Sigmoid colon (tissue), 7 donors: ENCODE data around the gene ACTN1. TPM values are rescaled to one million over a fixed set of nuclear protein-coding genes. Genes with fewer than 3 reads are reported as not detected.

ENCODE experiments used
- DNase-seq: peaks from one replicate; pipeline ENCODE4 v3.0.0-alpha.2; 2019
- H3K27ac ChIP-seq, 4 donors: fragments of 200-600 bp; sonication (generic); one replicate each; pipeline ENCODE4 v1.5.1; 2016 to 2019; ENCODE audit warnings: mild to moderate bottlenecking in 1 of 4
- H3K27me3 ChIP-seq, 3 donors: fragments of 200-600 bp; sonication (generic); one replicate each; pipeline ENCODE4 v1.5.1; 2019; ENCODE audit warnings: mild to moderate bottlenecking in 1 of 3
- H3K36me3 ChIP-seq, 4 donors: fragments of 200-600 bp; sonication (generic); one replicate each; pipeline ENCODE4 v1.5.1; 2016 to 2019
- H3K4me1 ChIP-seq, 4 donors: fragments of 200-600 bp; sonication (generic); one replicate each; pipeline ENCODE4 v1.5.1; 2017 to 2019
- H3K4me3 ChIP-seq, 4 donors: fragments of 200-600 bp; sonication (generic); one replicate each; pipeline ENCODE4 v1.5.1; 2017 to 2019; ENCODE audit warnings: mild to moderate bottlenecking in 2 of 4, moderate library complexity in 1 of 4
- H3K9me3 ChIP-seq, 4 donors: fragments of 200-600 bp in 3 of 4; sonication (generic) in 3 of 4; one replicate each; pipeline versions ENCODE4 v1.5.1 to v1.6.1; 2013 to 2019
- CTCF ChIP-seq, 4 experiments: fragments of 450-650 bp in 3 of 4; fragments of 200-600 bp in 1 of 4; IDR thresholded peaks; one replicate each; pipeline ENCODE4 v1.5.1; 2016 to 2019; ENCODE audit warnings: antibody characterized with exemption in 4 of 4, mild to moderate bottlenecking in 3 of 4, moderate library complexity in 2 of 4
- EP300 ChIP-seq, 4 donors: sonication (generic); formaldehyde crosslinking; IDR thresholded peaks; one replicate each; pipeline ENCODE4 v1.6.1; 2017; ENCODE audit warnings: antibody characterized with exemption in 4 of 4
- POLR2A ChIP-seq, 2 donors: fragments of 450-650 bp; IDR thresholded peaks; one replicate each; pipeline ENCODE4 v1.6.1; 2016; ENCODE audit warnings: antibody characterized with exemption in 2 of 2, mild to moderate bottlenecking in 2 of 2, moderate library complexity in 2 of 2
- POLR2AphosphoS5 ChIP-seq, 4 donors: sonication (generic); formaldehyde crosslinking; IDR thresholded peaks; one replicate each; pipeline ENCODE4 v1.6.1; 2017; ENCODE audit warnings: antibody characterized with exemption in 4 of 4
- WGBS, 2 donors: extraction: QIAGEN DNeasy Blood & Tissue Kit; methylation state at CpG; one replicate each; pipeline ENCODE4 v1.1.7; 2013; 5-methylcytosine and 5-hydroxymethylcytosine counted together
- intact Hi-C: fragments of 100-400 bp; cut with DNase I; formaldehyde crosslinking; loops from one replicate; pipeline ENCODE4 v1.15.1; 2023
- polyA plus RNA-seq, 3 donors: library from polyadenylated mRNA; stranded (reverse); fragments of 200-250 nt; gene quantifications; one replicate each; pipeline ENCODE4 v1.2.3, GENCODE V29; 2013
- total RNA-seq, 4 donors: library from RNA; depleted of rRNA; stranded (reverse); fragments of >200 nt; gene quantifications; one replicate each; pipeline ENCODE4 v1.1.0, GENCODE V29; 2016
- donor health status: healthy with polysubstance abuse.
- donor health status: Bipolar disorder and iron deficiency.
- donor health status: healthy.

The ACTN1 gene
- total and polyA plus RNA-seq, 7 donors, result 20.1 to 1,069 (median 372) TPM

- intact Hi-C loops, result no loop called here
- H3K9me3 ChIP-seq, result no peaks in the 10 kb centered on the region
- peaks cover 0 to 8% (median 0%) of the 10 kb centered on the region in 4 donors for H3K36me3 ChIP-seq
- TF ChIP-seq EP300 (IDR thresholded peaks at IDR 0.05), result no peak
- TF ChIP-seq POLR2AphosphoS5 (IDR thresholded peaks at IDR 0.05), result no peak
- no peak for TF ChIP-seq POLR2A (IDR thresholded peaks at IDR 0.05)
- no peak for TF ChIP-seq CTCF (IDR thresholded peaks at IDR 0.05)
- H3K27me3 ChIP-seq, result no peaks in the 10 kb centered on the region
- H3K27ac ChIP-seq, result peak overlapping the region; percentile 98 to 100 (median 100)
- H3K4me1 ChIP-seq, result peaks cover 0 to 100% (median 100%) of the 10 kb centered on the region in 4 donors
- H3K4me3 ChIP-seq, result no peak overlapping the region
- 90 to 92% methylated on average over 10 of the region's 10 CpGs for WGBS, 2 donors
- no peak for DNase-seq
These were observed 36.0 kb downstream of the ACTN1 start for GRCh38 chr14:68943107-68943506.

GRCh38 chr14:68942296-68943035 lies 36.6 kb downstream of the ACTN1 start:
- no peaks in the 10 kb centered on the region for H3K9me3 ChIP-seq
- peak overlapping the region; percentile 98 to 100 (median 100) for H3K27ac ChIP-seq
- 72 to 74% methylated on average over 14 of the region's 14 CpGs for WGBS, 2 donors
- no peak for DNase-seq
- no peaks in the 10 kb centered on the region for H3K27me3 ChIP-seq
- H3K36me3 ChIP-seq, result peaks cover 0 to 8% (median 0%) of the 10 kb centered on the region in 4 donors
- no peak overlapping the region for H3K4me3 ChIP-seq
- peak in 2 of 4 donors; percentile 20 to 52 for TF ChIP-seq POLR2AphosphoS5 (IDR thresholded peaks at IDR 0.05)
- TF ChIP-seq CTCF (IDR thresholded peaks at IDR 0.05), result no peak
- intact Hi-C loops, result no loop called here
- peaks cover 0 to 100% (median 100%) of the 10 kb centered on the region in 4 donors for H3K4me1 ChIP-seq

- Histone ChIP-seq H3K4me1 (peaks cover 0 to 100% (median 100%) of the 10 kb centered on the region in 4 donors), H3K27me3 (no peaks in the 10 kb centered on the region), H3K36me3 (peaks cover 0 to 8% (median 0%) of the 10 kb centered on the region in 4 donors), H3K27ac (peak overlapping the region; percentile 98 to 100 (median 100)), H3K9me3 (no peaks in the 10 kb centered on the region), H3K4me3 (no peak overlapping the region)
- peak; percentile 83 for DNase-seq
- TF ChIP-seq EP300 (IDR thresholded peaks at IDR 0.05) (peak in 1 of 4 donors; percentile 45), CTCF (IDR thresholded peaks at IDR 0.05) (peak; percentile 28 to 48 (median 40)), POLR2A (IDR thresholded peaks at IDR 0.05) (no peak), POLR2AphosphoS5 (IDR thresholded peaks at IDR 0.05) (peak in 2 of 4 donors; percentile 15 to 50)
- 56 to 71% methylated on average over 5 of the region's 5 CpGs for WGBS, 2 donors
- intact Hi-C loops, result no loop called here
These were observed 37.3 kb downstream of the ACTN1 start for GRCh38 chr14:68941820-68942219.

GRCh38 chr14:68940614-68941185 lies 38.4 kb downstream of the ACTN1 start:
- Histone ChIP-seq H3K36me3 (peaks cover 0 to 8% (median 0%) of the 10 kb centered on the region in 4 donors), H3K4me1 (peaks cover 0 to 100% (median 99%) of the 10 kb centered on the region in 4 donors), H3K27me3 (no peaks in the 10 kb centered on the region), H3K4me3 (no peak overlapping the region), H3K9me3 (no peaks in the 10 kb centered on the region), H3K27ac (peak overlapping the region; percentile 98 to 100 (median 100))
- DNase-seq, result no peak
- TF ChIP-seq POLR2AphosphoS5 (IDR thresholded peaks at IDR 0.05) (no peak), EP300 (IDR thresholded peaks at IDR 0.05) (no peak)
- 84 to 87% methylated on average over 3 of the region's 3 CpGs for WGBS, 2 donors
- intact Hi-C loops, result no loop called here
